GM18520 (cell line): ENCODE results near the gene CSNK2B.
"Not testable (repeated sequence)": the region's sequence is repeated elsewhere in the genome, so short reads cannot be mapped to it uniquely, and the experiment has no call there.

ENCODE experiments used
- ATAC-seq: cut with Tn5 transposase; IDR thresholded peaks from one replicate; pipeline ENCODE4 v1.9.1; 2021; ENCODE audit not compliant: unreplicated experiment

Gene CSNK2B

DNA sequence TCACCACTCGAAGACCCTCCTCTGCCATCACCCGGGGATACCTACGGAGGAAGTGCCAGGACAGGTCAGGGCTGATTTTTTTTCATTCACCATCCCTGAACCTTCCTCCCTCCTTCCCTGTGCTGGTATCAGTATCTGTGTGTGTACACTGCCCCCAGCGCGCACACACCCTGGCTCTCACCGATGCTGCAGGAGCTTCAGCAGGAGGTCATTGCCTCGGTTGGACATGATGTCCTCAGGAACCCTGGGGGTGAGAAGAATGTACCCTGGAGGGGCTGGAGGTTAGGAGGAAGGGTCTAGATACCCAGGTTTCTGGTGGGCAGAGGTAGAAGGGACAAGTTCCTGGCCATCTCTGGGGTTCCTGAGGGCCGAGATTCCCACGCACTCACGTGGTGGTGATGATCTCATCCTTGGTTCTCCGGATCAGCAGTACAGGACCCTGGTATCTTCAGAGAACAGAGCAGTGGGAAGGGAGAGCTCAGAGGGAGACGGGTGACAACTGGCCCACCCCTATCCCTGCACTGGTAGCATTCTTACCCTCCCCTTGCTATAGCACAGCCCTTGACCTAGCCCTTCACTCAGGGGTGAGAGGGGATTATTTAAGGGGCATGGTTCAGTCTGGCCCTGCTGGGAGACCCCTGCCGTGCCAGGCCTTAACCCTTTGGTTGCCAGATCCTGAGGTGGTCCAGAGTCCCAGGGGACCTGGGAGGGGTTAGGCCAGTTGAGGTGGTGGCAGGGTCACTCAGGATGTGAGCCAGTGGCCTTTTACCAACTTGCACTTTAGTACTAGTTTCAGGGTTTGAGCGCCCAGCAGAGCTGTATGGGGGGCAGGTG, 22.2 kb downstream of the CSNK2B start:
- ATAC-seq: no peak

- no peak for ATAC-seq
Observed at GRCh38 chr6:31689249-31690110, 23.6 kb downstream of the CSNK2B start.

GRCh38 chr6:31690231-31691077, 24.6 kb downstream of the CSNK2B start:
- ATAC-seq: no peak

DNA sequence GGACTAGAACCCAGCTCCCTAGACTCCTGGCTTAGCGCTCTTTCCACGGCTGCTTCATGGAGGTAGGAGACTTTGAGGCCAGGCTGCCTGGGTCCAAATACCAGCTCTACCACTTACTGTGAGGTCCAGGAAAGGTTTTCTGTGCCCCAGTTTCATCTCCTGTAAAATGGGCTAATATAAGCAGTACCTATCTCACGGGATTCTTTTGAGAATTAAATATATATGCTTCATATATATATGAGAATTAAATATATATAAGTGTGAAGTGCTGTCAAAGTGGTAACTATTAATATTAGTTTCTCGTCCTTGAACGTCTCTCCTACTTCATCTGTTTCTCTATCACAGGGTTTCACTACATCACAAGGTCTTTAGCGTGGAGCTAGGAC, 25.2 kb downstream of the CSNK2B start:
- no peak for ATAC-seq

- ATAC-seq: no peak
Observed at GRCh38 chr6:31691564-31692108, 25.8 kb downstream of the CSNK2B start.

GRCh38 chr6:31692353-31692752, 26.5 kb downstream of the CSNK2B start:
- ATAC-seq: no peak

DNA sequence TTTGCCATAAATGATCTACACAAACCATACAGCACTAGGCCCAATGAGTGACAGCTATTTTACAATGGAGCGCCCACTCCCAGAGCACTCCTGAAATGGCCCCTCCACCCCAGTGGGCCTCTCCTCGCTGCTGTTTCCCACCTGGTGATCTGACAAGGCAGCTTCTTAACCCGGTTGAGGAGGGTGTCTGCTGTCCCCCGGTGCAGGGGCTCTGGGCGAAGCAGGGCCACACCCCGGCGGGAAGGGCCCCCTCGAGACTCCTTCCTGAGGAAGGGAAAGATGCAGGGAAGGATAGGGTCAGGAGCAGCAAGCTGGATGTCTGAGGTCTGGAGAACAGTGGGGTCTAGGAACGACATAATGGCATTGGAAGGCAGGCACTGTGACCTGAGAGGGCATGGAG, 27.0 kb downstream of the CSNK2B start:
- no peak for ATAC-seq

DNA sequence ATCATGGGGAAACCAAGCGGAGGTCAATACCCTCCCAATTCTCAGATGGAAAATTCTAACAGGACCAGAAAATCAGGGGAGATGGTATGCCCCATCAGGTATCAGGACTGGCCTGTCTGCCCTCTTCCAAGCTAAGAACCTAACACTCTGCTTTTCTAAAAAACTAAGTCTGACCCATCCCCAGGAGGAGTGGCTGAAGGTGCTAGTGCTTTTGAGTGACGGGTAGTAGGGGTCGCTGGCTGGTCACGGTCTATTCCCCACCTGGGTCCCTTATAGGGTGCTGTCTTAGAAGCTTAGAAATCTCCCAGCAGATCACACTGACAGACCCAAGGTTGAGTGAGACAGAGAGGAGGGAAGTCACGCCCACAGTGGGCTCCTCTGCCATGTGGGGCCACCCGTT, 27.7 kb downstream of the CSNK2B start:
- no peak for ATAC-seq

DNA sequence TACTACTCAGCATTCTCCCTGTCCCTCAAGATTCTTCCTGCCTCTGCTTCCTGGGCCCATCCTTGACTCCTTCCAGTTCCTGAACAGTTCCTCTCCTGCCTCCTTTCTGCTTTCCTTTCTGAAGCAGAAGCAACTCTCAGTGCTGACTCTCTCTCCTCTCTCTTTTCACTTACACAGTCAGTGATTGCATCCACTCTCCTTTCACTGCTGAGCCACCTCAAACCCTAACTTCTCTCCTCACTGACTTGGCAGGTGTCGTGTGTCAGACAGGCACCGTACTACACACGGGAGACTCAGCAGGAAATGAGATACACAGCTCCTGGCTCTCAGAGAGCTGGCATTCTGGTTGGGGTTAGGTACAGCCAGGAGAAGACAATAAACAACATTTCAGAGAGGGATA, 31.7 kb downstream of the CSNK2B start:
- ATAC-seq: no peak

GRCh38 chr6:31700740-31701401, 35.0 kb downstream of the CSNK2B start:
- no peak for ATAC-seq

DNA sequence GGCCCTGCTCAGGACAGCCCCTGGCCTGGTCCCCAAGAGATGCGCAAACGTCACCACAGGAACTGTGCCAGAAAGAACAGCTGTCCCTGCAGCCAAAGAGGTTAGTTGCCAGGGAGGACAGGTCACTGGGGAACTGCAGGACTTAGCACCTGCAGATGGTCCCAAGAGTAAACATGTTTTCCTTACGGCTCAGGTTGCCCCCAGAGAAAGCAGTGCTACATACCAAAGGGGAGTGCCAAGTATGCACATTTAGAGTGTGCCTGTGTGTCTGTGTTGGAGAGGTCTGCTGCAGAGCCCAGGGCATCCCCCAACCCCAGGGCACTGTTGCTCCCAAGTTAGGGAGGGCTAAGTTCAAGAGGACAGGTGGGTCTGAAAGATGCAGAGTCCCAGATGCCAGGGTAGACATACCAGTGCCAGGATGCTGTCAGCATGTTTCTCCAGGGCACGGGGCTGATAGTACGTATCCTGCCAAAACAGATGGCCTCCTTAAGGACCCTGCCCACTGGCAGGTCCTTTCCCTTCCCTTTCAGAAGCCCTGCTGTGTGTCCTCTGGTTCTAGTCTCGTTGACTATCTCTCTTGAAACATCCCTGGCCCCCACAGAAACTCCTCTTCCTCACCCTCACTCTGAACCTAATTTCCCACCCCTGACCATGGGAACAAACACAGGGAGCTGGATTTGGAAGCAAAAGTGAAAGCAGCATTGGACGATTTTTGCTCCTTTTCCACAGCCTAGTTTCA, 36.0 kb downstream of the CSNK2B start:
- ATAC-seq: no peak

- no peak for ATAC-seq
Observed at GRCh38 chr6:31702405-31702818, 36.5 kb downstream of the CSNK2B start.

DNA sequence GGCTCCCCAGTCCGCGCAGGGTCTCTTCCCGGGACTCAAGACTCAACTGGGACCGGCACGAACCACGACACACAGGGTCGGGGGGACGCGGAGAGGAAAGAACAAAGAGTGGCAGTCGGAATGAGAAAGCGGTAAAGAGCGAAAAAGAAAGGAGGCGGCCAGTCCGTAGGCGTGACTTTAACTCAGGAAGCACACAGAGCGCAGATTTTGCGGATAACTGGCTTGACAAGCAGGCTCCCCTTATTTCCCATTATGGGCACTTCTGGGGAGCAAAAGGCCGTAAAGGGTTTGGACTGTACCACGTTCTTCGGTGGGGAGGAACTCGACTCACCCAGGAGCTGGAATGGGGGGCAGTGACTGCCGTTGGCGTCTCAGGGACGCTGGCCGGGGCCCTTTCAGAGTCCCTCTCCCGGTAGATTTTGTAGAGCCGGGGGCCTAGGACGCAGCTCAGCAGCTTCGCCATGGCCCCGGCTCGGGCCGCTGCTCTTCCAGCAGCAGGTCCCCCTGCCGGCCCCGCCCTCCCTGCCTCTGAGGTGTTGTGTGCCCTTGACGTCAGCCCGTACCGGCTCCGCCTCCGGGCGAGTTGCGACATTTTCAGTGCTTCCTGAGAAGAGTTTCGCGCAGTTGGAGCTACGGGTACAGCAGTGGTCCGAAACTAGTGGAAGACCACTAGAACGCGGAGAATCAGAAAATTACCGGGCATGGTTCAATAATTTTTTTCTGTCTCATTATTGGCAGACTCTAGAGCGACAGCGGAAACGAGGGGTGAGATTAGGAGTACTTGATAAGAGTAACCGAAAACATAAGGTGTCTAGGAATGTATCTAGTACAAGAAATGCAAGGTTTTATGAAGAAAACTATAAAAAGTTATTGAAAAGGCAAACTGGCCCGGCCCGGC, 37.2 kb downstream of the CSNK2B start, which contains the start of gene ABHD16A:
ABHD16A (minus strand) TSS at position 506 of the 898 bp plus-strand sequence; CDS start at position 463, 43 bp downstream.
- ATAC-seq: peak; percentile 80

- no peak for ATAC-seq
Observed at GRCh38 chr6:31705931-31706330, 40.1 kb downstream of the CSNK2B start.

DNA sequence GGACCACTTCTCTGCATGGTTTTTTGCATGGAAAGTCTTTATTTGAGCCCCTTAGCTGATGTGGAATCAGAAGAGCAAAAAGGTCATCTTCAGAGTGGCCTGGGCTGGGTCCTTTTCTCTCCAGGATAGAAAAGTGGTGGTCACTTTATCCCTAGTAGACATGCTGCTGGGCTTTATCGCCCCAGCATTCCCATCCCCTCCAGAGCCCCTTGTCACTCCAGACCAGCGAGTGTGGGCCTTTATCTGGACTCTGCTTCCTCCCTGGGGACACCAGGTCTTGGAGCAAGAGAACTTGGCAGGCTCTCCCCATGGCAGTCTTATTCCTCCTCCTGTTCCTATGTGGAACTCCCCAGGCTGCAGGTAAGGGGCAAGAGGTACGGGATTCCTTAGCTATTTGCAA, 40.7 kb downstream of the CSNK2B start, which contains the start of gene LY6G6F:
LY6G6F (plus strand) TSS at position 268 of the 400 bp plus-strand sequence; CDS start at position 309, 41 bp downstream.
- ATAC-seq: no peak

DNA sequence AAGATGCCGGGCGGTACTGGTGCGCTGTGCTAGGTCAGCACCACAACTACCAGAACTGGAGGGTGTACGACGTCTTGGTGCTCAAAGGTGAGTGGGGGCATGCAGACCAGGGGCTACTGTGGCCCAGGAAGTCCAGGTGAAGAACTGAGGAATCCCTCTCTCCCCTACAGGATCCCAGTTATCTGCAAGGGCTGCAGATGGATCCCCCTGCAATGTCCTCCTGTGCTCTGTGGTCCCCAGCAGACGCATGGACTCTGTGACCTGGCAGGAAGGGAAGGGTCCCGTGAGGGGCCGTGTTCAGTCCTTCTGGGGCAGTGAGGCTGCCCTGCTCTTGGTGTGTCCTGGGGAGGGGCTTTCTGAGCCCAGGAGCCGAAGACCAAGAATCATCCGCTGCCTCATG, 41.8 kb downstream of the CSNK2B start:
- no peak for ATAC-seq

GRCh38 chr6:31708224-31708623, 42.3 kb downstream of the CSNK2B start:
- ATAC-seq: no peak

- ATAC-seq: not testable (repeated sequence)
Observed at GRCh38 chr6:31709157-31709556, 43.3 kb downstream of the CSNK2B start.
